ENCODE measurements around the gene SLC7A6. TPM values are rescaled to one million over a fixed set of nuclear protein-coding genes. Genes with fewer than 3 reads are reported as not detected.

The SLC7A6 gene
- total RNA-seq, 1 donor from 2014 or later = 1.6 TPM

DNA sequence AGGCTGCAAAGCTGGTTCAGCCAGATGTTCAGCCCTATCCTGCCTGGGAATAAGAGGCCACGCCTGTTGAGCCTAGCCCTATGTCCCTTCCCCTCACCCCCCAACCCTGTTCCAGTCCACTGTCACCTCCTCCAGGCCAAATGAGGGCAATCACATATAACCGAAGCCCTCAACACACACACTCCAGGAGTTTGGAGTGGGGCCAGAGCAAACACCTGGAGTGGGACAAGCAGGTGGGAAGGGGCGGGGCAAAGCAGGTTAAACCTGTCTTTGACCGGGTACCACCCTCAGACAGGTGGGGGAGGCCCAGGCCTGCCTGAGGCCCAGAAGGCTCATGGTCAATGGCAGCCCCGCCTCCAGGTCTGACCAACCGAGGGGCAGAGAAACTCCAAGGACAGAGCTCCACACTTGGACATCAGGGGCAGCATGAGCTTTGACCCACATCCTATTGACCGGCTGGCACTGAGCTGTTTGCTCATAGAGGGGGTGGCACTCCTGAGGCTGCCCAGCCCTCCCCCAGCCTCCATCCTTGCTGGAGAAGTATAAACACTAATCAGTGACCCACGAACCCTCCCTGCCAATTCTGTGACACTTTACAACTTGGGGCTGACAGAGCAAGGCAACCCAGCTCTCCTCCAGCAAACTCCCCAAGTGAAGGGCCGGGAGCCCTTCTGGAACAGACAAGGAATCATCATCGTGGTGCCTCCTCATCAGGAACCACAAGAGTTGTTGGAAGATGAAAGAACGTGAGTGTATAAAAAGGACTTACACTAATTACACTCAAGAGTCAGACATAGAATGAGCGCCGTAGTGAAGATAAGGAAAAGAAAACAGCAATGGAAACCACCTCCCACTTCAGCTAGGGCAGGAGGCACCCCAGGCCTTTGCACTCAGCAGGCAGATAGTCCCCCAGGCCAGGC, 29.9 kb upstream of the SLC7A6 start:
- ATAC-seq = peak; percentile 48

DNA sequence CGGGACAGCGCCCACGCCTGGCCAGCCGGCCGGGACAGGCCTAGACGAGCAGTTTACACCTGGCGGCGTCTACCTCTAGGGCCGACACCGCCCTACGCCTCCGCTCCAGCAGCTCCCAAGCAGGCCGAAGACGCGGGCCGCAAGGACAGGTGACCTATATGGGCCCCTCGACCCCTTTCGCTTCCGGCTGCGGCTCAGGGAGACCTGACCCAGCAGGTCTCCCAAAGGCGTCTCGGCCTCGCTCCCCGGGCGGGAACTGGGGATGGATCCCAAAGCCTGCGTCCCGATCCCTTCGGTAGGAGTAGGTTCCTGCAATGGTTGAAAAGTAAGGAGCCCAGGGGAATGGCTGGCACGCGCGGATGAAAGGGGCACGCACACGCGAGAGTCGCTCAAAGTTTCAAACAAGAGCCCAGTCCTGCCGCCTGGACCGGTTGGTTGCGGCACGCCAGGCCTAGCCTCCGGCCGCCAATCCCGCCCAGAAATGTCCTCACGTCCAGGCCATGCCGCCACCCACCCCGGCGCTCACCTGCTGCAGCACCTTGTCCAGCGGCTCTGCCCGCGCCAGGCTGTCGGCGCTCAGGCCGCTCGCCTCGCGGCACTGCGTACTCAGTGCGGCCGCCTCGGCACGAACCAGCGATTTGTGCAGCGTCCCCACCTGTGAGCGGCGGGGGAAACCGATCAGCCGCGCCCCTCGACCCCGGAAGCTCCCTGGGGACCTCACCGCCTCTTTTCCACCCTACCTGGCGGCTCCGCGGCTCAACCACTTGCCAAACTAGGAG, 29.0 kb upstream of the SLC7A6 start:
- no peak for DNase-seq (ENCODE audit: low spot score)
- no peak for ATAC-seq

More for the DNA sequence above, 29.9 kb upstream of the SLC7A6 start:
- peak; percentile 99 for DNase-seq (ENCODE audit: low spot score)

DNA sequence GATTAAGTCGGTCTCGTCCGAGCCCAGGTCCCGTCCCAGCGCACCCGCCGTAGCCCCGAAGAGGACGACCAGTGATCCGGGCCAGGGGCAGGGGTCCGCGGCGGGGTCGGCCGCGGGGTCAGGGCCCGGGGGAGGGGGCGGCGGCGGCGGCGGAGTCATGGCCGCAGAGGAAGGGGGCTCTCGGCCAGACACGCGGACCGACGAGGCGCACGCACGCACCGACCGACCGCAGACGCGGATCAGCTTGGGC, 28.5 kb upstream of the SLC7A6 start, which contains the start of gene ESRP2:
Gene ESRP2 (minus strand): TSS at position 241 of the 250 bp plus-strand sequence. CDS start 82 bp downstream, at position 159.
- DNase-seq (ENCODE audit: low spot score) (no peak), ATAC-seq (no peak)

DNA sequence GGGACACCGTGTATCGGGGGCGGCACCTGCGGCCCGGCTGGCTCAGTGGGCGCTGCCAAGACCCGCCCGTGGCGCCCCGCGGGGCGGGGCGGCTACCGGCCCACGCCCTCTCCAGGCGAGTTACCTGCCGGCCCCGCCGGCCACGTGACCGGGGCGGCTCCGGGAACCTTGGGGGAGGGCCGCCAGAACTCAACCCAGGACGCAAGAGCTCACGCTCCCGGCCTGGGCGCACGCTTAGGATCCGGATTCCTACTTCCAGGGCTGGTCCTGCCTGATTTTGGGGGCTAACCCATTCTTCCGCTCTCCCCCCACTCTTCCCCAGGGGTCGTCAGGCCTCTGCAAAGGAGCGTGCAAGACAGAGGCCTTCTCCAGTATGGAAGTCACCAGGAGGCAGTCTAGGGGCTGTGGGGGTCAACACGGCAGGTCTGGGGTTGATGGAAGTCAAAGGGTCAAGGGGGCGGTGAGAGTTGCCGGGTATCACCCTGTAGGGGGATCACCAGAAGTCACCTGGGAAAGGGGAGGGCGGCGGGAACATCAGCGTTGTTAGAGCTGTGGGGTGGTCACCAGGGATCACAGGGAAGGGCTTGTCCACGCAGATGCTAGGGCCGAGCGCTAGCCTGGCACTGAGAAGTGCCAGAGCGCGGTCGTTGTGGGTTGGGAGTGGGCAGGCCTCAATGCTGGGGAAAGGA, 28.0 kb upstream of the SLC7A6 start:
- DNase-seq (ENCODE audit: low spot score) (peak; percentile 97), ATAC-seq (peak; percentile 56)

- no peak for DNase-seq (ENCODE audit: low spot score)
- no peak for ATAC-seq
Measured at GRCh38 chr16:68236826-68237242, 27.5 kb upstream of the SLC7A6 start.

DNA sequence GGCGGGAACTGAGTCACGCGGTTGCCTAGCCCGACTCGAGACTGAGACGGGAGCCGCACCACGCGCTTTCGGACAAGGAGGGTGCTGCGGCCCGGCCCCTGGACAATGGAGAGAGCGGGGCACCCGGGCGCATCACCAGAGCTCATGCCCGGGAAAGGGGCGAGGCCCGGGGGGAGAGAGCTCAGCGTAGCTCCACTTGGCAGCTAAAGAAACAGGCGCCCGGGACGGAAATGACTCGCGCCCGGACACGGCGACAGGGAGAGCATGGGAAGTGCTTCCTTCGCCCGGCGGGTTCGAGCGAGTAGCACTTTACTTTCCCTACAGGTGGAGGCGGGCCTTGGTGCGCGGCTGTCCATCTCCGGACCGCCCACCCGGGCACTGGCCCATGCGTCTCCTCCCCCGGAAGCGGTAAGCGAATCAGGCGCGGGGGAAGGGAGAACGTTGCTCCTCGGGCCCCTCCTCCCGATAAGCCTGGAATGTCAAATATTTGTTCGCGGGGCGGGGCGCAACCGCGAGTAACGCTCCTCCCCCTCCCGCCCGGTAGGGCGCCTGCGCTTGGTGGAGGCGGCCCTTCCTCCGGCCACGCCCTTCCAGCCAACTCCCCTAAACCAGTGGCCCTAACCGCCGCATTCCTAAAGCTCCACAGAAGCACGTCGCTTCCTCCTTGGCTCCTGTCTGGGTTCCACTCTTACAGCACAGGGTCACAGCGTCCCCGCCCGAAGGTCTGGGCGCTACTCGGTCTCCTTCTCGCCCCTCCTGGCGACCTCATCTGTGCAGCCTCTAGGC, 26.9 kb upstream of the SLC7A6 start:
- ATAC-seq = peak; percentile 64

GRCh38 chr16:68238029-68238345, 26.3 kb upstream of the SLC7A6 start:
- DNase-seq (ENCODE audit: low spot score) = no peak
- no peak for ATAC-seq

More for the DNA sequence above, 26.9 kb upstream of the SLC7A6 start:
- peak; percentile 99 for DNase-seq (ENCODE audit: low spot score)

DNA sequence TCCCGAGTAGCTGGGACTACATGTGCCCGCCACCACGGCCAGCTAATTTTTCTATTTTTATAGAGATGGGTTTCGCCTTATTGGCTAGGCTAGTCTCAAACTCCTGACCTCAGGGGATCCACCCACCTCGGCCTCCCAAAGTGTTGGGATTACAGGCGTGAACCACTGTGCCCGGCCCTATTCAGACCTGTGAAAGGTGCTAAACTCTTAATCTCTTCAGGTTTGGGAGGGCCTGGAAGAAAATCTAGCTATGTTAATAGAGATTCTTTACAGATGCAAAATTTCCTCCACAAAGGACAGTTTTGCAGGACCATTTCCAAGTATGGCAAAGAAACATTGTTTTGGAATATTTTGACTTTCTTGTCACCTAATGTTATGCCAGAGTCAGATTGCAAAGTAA, 22.2 kb upstream of the SLC7A6 start:
- DNase-seq (ENCODE audit: low spot score) (no peak), ATAC-seq (no peak)

DNA sequence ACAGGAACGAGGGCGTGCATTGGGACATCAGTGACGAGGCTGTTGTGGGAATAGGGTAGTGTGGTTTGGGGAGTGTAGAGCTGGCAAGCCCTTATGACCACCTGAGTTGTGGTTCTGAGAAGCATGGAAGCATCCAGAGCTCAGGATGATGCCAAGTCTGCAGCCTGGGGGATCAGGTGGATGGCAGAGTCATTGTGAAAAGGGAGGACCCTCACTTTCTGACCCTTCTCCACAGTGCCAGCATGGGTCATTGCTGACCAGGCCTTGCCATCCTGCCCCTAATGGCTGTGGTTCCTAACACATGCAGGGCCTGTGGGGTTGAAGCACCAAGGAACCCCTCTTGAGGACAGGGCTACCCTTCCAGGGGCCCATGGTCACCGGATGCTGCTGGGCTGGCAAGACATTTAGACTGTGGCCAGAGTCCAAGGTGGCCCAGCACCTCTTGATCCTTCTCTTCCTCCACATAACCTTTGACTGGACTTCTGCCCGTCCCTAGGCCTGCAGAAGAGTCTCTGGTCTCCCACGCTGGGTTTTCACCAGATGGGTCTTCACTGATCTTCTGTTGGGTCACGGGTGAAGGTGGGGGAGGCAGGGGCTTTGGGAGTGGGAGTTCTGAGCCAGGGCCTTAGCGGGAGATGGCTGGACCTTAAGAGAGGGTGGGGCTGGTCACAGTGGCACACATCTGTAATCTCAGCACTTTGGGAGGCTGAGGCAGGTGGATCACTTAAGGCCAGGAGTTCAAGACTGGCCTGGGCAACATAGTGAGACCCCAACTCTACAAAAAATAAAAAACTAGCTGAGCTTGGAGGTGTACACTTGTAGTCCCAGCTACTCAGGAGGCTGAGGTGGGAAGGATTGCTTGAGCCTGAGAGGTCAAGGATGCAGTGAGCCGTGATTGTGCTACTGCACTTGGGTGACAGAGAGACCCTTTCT, 21.1 kb upstream of the SLC7A6 start:
- DNase-seq (ENCODE audit: low spot score) (no peak), ATAC-seq (no peak)

GRCh38 chr16:68244481-68244902, 19.8 kb upstream of the SLC7A6 start:
- peak; percentile 0 for ATAC-seq
- DNase-seq (ENCODE audit: low spot score) = no peak

DNA sequence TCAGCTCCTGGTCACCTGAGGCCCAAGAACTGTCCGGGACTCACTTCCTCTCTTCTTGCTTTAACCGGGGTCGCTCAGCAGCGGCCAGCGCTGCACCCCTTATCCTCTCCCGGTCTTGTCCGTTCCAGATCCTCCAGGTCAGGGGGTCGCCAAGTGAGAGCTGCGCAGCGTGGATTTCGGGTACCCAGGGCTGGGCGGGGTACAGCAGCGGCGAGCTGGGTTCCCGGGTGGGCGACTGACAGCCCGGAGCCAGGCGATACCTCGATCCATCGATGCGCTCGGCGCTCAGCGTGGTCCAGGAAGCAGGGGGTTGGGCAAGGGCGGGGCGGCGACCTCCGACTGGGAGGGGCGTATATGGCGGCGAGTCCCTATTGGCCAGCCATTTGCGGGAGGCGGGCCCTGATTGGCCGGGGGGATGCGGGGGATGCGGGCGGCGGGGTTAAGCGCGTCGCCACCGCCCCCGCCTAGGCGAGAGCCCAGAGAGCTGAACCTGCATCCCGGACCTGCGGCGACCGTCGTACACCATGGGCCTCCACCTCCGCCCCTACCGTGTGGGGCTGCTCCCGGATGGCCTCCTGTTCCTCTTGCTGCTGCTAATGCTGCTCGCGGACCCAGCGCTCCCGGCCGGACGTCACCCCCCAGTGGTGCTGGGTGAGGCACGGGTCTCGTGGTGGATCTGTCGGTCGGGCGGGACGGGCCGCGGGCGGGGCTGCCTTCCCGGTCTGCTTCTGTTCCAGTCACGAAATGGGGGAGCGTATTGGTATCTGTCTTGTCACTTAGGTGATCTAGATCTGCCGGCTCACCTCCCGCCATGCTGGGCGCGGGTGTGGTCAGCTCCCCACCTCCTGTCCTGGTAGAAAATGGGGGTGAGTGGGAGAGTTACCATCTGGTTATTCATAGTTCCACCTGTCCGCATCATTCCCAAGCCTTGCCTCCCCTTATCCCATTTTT, 19.1 kb upstream of the SLC7A6 start, which contains the start of gene PLA2G15:
Gene PLA2G15 (plus strand): TSS at position 471 of the 951 bp plus-strand sequence. CDS start 54 bp downstream, at position 525.
- peak; percentile 97 for DNase-seq (ENCODE audit: low spot score)
- peak; percentile 86 for ATAC-seq

- DNase-seq (ENCODE audit: low spot score) (no peak), ATAC-seq (no peak)
Measured at GRCh38 chr16:68246121-68246520, 18.2 kb upstream of the SLC7A6 start.

GRCh38 chr16:68246666-68247065, 17.7 kb upstream of the SLC7A6 start:
- DNase-seq (ENCODE audit: low spot score) = no peak
- ATAC-seq = no peak

DNA sequence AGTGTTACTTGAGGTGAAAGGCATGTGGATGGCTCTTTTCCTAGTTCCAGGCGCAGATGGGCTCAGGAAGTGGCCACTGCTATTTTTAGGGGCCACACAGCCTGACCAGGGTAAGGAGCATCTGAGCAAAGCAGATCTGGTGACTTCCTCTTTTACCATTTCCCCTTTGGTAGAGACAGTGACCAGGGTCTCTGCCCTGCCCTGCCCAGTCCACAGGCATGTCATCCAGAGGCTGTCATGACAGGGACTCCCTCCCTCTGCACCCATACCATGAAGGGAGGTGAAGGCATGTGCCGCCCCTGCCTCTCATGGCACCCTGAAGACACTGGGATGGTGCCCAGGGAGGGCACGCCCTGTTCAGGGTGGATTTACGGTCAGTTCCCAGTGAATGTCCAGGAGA, 16.9 kb upstream of the SLC7A6 start:
- ATAC-seq = no peak
- DNase-seq (ENCODE audit: low spot score) = no peak

DNA sequence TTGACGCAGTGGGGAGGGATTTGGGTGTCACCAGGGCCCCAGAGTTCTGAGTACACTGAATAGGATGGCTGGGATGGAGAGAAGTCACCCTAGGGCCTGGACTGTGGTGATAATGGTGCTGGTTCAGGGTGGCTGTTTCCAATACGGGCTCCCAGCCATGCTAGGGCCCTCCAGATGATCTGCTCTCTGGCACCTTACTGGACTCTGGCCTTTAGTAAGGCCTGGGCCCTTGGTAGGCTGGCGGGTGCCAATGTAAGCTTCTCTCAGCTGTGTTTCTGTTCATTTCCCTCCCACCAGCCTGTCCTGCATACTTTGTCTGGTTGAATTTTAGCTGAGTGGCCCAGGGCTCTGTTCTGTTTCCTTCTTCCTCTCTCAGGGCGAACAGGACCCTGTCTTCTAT, 16.4 kb upstream of the SLC7A6 start:
- DNase-seq (ENCODE audit: low spot score) = peak; percentile 83

GRCh38 chr16:68249371-68249770, 15.0 kb upstream of the SLC7A6 start:
- DNase-seq (ENCODE audit: low spot score) = no peak
- ATAC-seq = no peak

More for the DNA sequence above, 16.4 kb upstream of the SLC7A6 start:
- peak; percentile 70 for ATAC-seq

DNA sequence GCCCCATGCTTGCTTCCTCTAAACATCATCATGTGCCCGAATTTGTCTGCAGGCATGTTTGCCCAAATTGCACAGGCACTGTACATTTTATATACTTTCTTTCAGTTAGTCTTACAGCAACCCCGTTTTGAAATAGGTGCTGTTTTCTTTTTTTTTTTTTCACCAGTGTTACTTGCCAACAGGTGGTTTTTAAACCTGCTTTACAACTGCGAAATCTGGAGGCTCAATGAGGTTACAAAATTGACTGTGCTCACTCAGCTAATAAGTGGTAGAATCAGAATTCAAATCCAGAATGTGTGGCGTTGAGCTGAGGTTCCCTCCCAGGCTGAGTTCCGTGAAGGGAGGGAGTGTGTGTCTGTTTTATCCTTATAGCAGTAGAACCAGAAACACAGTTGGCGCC, 13.4 kb upstream of the SLC7A6 start:
- ATAC-seq = no peak
- DNase-seq (ENCODE audit: low spot score) = no peak

DNA sequence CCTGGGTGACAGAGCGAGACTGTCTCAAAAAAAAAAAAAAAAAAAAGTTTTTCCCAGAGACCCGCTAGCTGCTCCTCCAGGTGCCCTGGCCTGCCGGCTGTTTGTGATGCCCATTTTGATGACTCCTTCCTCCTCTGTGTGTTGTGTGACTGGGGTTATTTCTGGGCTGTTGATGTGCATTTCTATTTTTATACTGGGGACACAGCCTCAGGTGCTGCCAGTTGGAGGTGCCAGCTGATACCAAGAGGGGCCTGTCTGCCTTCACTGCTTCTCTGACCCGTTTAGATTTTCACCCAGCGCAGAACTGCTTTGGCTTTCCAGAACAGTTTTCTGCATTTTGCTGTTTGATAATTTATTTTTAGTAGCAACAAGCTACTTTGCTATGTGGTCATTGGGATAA, 12.5 kb upstream of the SLC7A6 start:
- ATAC-seq (no peak), DNase-seq (ENCODE audit: low spot score) (no peak)

Data from left lobe of liver (tissue), 2 donors.